ENCODE results near the gene OR4D1. TPM values are rescaled to one million over a fixed set of nuclear protein-coding genes. Genes with fewer than 3 reads are reported as not detected.

The OR4D1 gene
- total RNA-seq, result not detected

GRCh38 chr17:58147930-58148434 lies at the start of gene OR4D1:
Gene OR4D1 (plus strand): TSS chr17:58148384. CDS start chr17:58155154, 6,770 bp downstream.
- no peak for TF ChIP-seq CTCF (IDR thresholded peaks at IDR 0.05; ENCODE audit: low read depth)

- TF ChIP-seq CTCF (IDR thresholded peaks at IDR 0.05; ENCODE audit: low read depth), result no peak
Measured at GRCh38 chr17:58100506-58100905, 47.7 kb upstream of the OR4D1 start.

GRCh38 chr17:58105093-58105492 lies 43.1 kb upstream of the OR4D1 start:
- TF ChIP-seq CTCF (IDR thresholded peaks at IDR 0.05; ENCODE audit: low read depth), result no peak

- TF ChIP-seq CTCF (IDR thresholded peaks at IDR 0.05; ENCODE audit: low read depth), result no peak
Measured at GRCh38 chr17:58107306-58107705, 40.9 kb upstream of the OR4D1 start.

- TF ChIP-seq CTCF (IDR thresholded peaks at IDR 0.05; ENCODE audit: low read depth), result no peak
Measured at GRCh38 chr17:58109197-58109596, 39.0 kb upstream of the OR4D1 start.

- TF ChIP-seq CTCF (IDR thresholded peaks at IDR 0.05; ENCODE audit: low read depth), result no peak
Measured at GRCh38 chr17:58110012-58110411, 38.2 kb upstream of the OR4D1 start.

- TF ChIP-seq CTCF (IDR thresholded peaks at IDR 0.05; ENCODE audit: low read depth), result no peak
Measured at GRCh38 chr17:58111676-58112075, 36.5 kb upstream of the OR4D1 start.

Measured in subcutaneous adipose tissue (tissue), 4 donors.